ENCODE data around the gene NRXN3.

- TF ChIP-seq CTCF (IDR thresholded peaks at IDR 0.05): no peak
- TF ChIP-seq POLR2A (IDR thresholded peaks at IDR 0.05): no peak
These were observed 886.7 kb downstream of the NRXN3 start for GRCh38 chr14:79056879-79057278.

Data from body of pancreas (tissue), 4 donors.